ENCODE data around the gene TBC1D9B.

Gene TBC1D9B

GRCh38 chr5:179906795-179907555 is 722 bp downstream of the TBC1D9B start:
- no peak for DNase-seq

- no peak for DNase-seq
Observed at GRCh38 chr5:179906294-179906794, 1.4 kb downstream of the TBC1D9B start.

- DNase-seq, result no peak
Observed at GRCh38 chr5:179905161-179905560, 2.5 kb downstream of the TBC1D9B start.

- no peak for DNase-seq
Observed at GRCh38 chr5:179904463-179905160, 3.1 kb downstream of the TBC1D9B start.

GRCh38 chr5:179902763-179903158 is 4.9 kb downstream of the TBC1D9B start:
- DNase-seq, result no peak

GRCh38 chr5:179901915-179902762 is 5.6 kb downstream of the TBC1D9B start:
- no peak for DNase-seq

- no peak for DNase-seq
Observed at GRCh38 chr5:179901462-179901861, 6.2 kb downstream of the TBC1D9B start.

GRCh38 chr5:179900711-179901110 is 7.0 kb downstream of the TBC1D9B start:
- no peak for DNase-seq

GRCh38 chr5:179900206-179900605 is 7.5 kb downstream of the TBC1D9B start:
- DNase-seq, result no peak

- no peak for DNase-seq
Observed at GRCh38 chr5:179895861-179896260, 11.8 kb downstream of the TBC1D9B start.

GRCh38 chr5:179893958-179894895 is 13.5 kb downstream of the TBC1D9B start:
- DNase-seq, result no peak

- no peak for DNase-seq
Observed at GRCh38 chr5:179893076-179893957, 14.4 kb downstream of the TBC1D9B start.

GRCh38 chr5:179892255-179892654 is 15.4 kb downstream of the TBC1D9B start:
- no peak for DNase-seq

GRCh38 chr5:179890751-179891682 is 16.7 kb downstream of the TBC1D9B start:
- peak; percentile 39 for DNase-seq

- DNase-seq, result no peak
Observed at GRCh38 chr5:179889885-179890284, 17.8 kb downstream of the TBC1D9B start.

GRCh38 chr5:179887802-179888201 is 19.9 kb downstream of the TBC1D9B start:
- DNase-seq, result no peak

- DNase-seq, result no peak
Observed at GRCh38 chr5:179887095-179887494, 20.6 kb downstream of the TBC1D9B start.

GRCh38 chr5:179886190-179886911 is 21.3 kb downstream of the TBC1D9B start:
- no peak for DNase-seq

GRCh38 chr5:179885491-179886090 is 22.1 kb downstream of the TBC1D9B start:
- DNase-seq, result no peak
